Measurements from ENCODE around the gene CYS1.
"Not testable (repeated sequence)": the region's sequence is repeated elsewhere in the genome, so short reads cannot be mapped to it uniquely, and the experiment has no call there.

The CYS1 gene

GRCh38 chr2:10034333-10035052 is 45.7 kb downstream of the CYS1 start:
- H3K27me3 ChIP-seq, result peaks cover 11% of the 10 kb centered on the region
- H3K27ac ChIP-seq, result no peak overlapping the region
- no peak for TF ChIP-seq CTCF (IDR thresholded peaks at IDR 0.05)
- no peaks in the 10 kb centered on the region for H3K9me3 ChIP-seq
- no peak overlapping the region for H3K4me3 ChIP-seq (ENCODE audit: low read depth in 1 of 2, low read length in 1 of 2)
- H3K36me3 ChIP-seq, result no peaks in the 10 kb centered on the region
- peaks cover under 1 to 12% of the 10 kb centered on the region in 2 experiments for H3K4me1 ChIP-seq (ENCODE audit: control insufficient read depth in 1 of 2, insufficient read depth in 1 of 2, low read depth in 1 of 2, low read length in 1 of 2)

- Histone ChIP-seq H3K27ac (no peak overlapping the region), H3K4me1 (ENCODE audit: control insufficient read depth in 1 of 2, insufficient read depth in 1 of 2, low read depth in 1 of 2, low read length in 1 of 2) (peaks cover 5 to 22% of the 10 kb centered on the region in 2 experiments), H3K4me3 (ENCODE audit: low read depth in 1 of 2, low read length in 1 of 2) (no peak overlapping the region), H3K36me3 (no peaks in the 10 kb centered on the region), H3K27me3 (peaks cover 10% of the 10 kb centered on the region), H3K9me3 (no peaks in the 10 kb centered on the region)
- TF ChIP-seq CTCF (IDR thresholded peaks at IDR 0.05), result no peak
Measured at GRCh38 chr2:10033251-10034006, 46.8 kb downstream of the CYS1 start.

GRCh38 chr2:10032746-10033105 is 47.5 kb downstream of the CYS1 start:
- Histone ChIP-seq H3K4me3 (ENCODE audit: low read depth in 1 of 2, low read length in 1 of 2) (no peak overlapping the region), H3K27me3 (peaks cover 10% of the 10 kb centered on the region), H3K36me3 (no peaks in the 10 kb centered on the region), H3K4me1 (ENCODE audit: control insufficient read depth in 1 of 2, insufficient read depth in 1 of 2, low read depth in 1 of 2, low read length in 1 of 2) (peaks cover 5 to 25% of the 10 kb centered on the region in 2 experiments), H3K9me3 (no peaks in the 10 kb centered on the region), H3K27ac (no peak overlapping the region)
- TF ChIP-seq CTCF (IDR thresholded peaks at IDR 0.05), result no peak

- Histone ChIP-seq H3K4me1 (ENCODE audit: control insufficient read depth in 1 of 2, insufficient read depth in 1 of 2, low read depth in 1 of 2, low read length in 1 of 2) (peaks cover 5 to 25% of the 10 kb centered on the region in 2 experiments), H3K27ac (no peak overlapping the region), H3K36me3 (no peaks in the 10 kb centered on the region), H3K27me3 (peaks cover 10% of the 10 kb centered on the region), H3K9me3 (no peaks in the 10 kb centered on the region), H3K4me3 (ENCODE audit: low read depth in 1 of 2, low read length in 1 of 2) (no peak overlapping the region)
- no peak for TF ChIP-seq CTCF (IDR thresholded peaks at IDR 0.05)
Measured at GRCh38 chr2:10031886-10032745, 48.1 kb downstream of the CYS1 start.

GRCh38 chr2:10030798-10031197 is 49.4 kb downstream of the CYS1 start:
- not testable (repeated sequence) for H3K36me3 ChIP-seq; H3K9me3 ChIP-seq; H3K27ac ChIP-seq; H3K4me3 ChIP-seq (ENCODE audit: low read depth in 1 of 2, low read length in 1 of 2); H3K27me3 ChIP-seq
- H3K4me1 ChIP-seq (ENCODE audit: control insufficient read depth in 1 of 2, insufficient read depth in 1 of 2, low read depth in 1 of 2, low read length in 1 of 2), result peaks cover 5 to 25% of the 10 kb centered on the region in 2 experiments
